ENCODE data around the gene SLC4A3.

- no peak for TF ChIP-seq CTCF (optimal IDR thresholded peaks at IDR 0.05 in 1 of 3, IDR thresholded peaks at IDR 0.05 in 1 of 3, conservative IDR thresholded peaks at IDR 0.05 in 1 of 3; ENCODE audit: extremely low read depth in 1 of 3, insufficient read depth in 2 of 3, low read length in 3 of 3)
- TF ChIP-seq EZH2 (IDR thresholded peaks at IDR 0.05; ENCODE audit: low read length), result no peak
Observed at GRCh38 chr2:219642069-219642454, 14.6 kb downstream of the SLC4A3 start.
